DMS114 treated with DMSO at 0.1 percent for 48 hours (cell line): ENCODE measurements around the gene NCKAP5.

Experiments
- DNase-seq: peaks from one replicate; lab custom pipeline; 2025; ENCODE audit not compliant: unreplicated experiment; lab: John Stamatoyannopoulos, UW

The NCKAP5 gene

DNA sequence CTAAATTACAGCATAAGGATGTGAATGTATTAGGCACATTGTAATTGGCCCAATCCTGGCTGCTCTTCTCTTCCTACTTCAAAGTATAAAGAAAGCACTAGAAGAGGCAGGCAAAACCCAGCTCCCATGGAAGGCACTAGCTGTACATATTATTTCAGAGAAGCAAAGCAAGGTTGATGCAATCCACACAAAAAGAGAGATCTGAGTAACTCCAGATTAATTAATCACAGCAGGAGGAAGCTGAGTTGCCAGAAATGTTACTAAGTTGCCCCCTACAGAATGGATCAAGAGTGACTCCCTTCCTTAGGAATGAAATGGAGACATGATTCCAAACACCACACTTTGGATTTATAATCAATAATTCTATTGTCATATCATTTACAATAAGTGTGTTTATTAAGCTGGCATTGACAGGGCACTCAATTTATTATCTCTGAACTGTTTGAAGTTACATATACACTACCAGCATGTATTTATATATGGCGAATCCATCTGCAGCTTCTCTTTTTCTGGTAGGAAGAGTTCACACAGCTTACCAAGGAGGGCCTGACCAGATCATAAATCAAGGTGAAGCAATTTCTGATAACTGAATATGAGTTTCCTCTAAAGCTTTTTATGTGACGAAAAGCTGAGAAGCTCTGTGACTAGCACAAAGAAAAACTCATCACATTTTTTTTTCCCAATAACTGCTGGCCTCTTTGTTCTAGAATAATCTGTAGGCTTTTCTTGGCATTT lies 505.2 kb downstream of the NCKAP5 start:
- DNase-seq, result no peak

DNA sequence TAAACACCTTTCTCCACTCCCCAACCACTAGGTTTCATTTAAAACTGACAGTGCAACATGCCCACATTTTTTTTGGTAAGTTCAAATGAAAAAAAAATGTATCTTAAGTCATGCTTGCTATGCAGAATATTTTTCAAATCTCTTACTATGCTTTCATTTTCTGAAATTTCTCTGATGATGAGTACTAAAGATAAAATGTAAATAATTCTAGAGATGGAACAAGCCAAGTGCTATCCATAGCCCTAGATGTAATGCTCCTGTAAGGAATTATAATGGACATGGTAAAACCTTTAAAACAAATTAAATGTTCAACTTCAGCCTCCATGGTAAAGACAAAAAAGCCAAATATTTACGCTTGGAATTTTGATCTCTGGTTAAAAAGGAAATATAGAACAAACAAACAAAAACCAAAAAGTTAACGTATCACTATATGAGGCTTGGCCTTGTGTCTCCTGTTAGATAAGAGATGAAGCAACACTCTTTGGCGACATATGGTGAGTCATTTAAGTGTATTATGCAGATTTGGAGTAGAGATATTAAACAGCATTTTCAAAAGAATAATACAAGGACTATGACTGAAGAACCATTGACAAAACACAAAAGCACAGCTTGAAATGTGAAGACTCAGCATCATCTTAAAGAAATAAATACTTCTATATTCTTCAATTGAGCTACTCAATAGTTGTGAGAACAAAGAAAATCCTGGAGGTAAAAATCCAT lies 506.2 kb downstream of the NCKAP5 start:
- DNase-seq, result no peak

DNA sequence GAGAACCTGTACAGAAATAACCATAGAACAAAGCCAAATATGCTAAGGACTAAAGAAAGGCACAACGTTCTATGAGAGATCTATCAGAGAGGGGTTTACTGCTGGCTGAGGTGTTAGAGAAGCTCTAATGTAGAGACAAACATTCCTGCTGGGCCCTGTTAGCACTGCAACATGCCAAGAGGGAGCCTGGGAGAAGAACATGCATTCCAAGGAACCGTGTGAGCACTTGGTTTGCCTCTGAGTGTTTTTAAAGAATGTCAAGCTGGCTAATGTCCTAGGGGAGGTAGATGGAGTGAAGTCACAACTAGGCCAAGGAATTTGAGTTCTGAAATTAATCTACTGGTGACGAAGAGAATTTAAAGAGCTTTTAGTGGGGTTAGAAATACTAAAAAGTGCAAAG lies 514.0 kb downstream of the NCKAP5 start:
- no peak for DNase-seq

DNA sequence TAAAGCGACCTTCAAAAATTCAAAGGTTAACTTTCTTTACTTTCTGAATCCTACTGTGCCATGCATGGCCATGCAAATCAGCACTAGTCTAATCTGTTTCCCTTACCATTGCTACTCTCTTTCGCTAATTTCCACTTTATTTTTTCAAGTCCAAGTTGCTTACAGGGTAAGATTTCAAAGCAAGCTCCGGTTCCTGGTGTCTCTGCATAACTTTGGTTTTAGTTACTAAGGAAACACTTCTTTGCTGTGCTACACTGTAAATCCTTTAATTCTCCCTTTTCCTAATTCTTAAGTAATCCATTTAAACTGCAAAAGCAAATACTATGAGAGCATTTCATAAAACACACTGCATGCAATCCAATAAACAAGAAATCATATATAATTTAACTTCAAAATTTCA lies 514.7 kb downstream of the NCKAP5 start:
- DNase-seq, result no peak

DNA sequence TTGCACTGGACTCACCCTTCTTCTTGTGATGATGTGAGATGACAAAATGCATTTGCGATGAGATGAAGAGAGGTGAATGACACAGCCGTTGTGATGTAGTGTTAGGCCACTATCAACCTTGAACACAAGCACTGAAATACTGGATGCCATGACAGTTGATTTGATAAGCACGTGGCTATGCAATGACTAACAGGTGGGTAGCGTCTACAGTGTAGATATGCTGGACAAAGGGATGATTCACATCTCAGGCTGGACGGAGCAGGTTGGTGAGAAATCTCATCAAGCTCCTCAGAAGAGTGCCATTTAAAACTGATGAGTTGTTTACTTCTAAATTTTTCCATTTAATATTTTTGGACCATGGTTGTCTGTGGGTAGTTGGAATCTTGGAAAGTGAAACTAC lies 522.5 kb downstream of the NCKAP5 start:
- DNase-seq, result no peak

DNA sequence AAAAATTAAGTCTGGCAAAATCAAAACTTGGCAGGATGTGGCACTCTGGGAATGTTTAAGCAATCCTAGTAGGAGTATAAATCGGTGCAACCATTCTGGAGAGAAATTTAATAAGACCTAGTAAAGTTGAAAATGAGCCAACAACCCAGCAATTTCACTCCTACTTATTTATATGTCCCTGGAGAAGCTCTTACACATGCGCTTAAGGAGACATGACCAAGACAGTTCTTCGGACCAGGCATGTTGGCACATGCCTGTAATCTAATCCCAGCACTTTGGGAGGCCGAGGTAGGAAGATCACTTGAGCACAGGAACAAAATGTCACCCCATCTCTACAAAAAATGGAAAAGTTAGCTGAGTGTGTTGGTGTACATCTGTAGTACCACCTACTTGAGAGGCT lies 523.7 kb downstream of the NCKAP5 start:
- DNase-seq, result no peak

DNA sequence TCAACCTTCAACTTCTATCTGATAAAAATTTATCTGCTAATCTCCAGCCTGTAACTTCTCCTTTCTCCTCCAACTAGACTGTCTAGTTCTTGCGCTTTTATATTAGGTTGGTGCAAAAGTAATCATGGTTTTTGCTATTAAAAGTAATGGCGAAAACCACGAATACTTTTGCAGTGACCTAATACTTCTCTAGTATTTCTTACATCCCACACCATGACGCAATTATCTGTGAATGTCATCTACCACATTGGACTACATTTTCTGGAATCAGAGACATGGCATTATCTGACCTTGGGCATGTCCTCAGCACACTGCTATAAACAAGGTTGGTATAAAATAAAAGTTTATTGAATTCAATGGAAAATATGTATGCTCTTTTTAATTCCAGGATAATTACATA lies 528.1 kb downstream of the NCKAP5 start:
- DNase-seq, result no peak

DNA sequence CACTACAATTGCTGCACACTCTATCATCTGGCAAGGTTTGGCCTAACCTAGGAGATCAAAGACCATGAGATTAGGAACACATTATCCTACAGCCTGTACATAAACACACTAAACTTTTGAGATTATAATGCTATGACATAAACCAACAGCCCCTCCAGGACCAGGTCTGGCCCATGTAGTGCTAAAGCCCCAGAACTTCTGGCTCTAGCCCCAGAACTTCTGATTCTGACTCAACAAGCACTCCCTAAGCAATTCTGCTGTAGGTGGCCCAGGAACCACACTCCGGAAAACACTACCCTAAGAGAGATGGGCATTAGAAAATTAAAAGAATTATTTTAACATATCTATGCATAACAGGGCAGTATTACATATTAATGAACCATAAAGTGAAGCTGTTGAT lies 528.7 kb downstream of the NCKAP5 start:
- no peak for DNase-seq

DNA sequence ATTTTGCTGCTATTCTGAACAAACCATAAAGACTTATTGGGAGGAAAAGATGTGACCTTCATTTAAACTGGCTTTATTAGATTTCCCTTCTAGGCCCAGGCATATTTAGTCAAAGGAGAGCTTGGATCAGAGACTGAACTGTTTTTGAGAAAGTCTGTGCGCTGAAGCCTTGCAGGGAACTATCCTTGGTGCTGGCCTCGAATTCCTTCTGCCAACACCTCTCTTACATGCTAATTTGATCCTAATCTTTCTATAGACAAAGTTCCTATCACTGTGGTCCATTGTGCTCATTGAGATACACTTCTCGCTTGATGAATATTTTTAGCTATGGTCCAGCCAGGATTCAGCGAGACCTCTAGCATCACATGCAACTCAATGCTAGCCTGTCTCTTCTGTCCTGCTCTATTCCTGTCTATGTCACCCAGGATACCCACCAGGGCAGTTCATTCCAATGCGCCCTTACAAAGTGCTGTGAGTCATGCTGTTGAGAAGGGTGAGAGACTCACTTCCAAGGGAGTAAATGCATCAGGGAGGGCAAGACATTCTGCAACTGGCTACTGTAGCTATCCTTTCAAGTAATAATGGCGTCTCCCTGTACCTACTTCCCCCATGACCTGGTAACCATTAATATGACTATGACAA lies 541.6 kb downstream of the NCKAP5 start:
- no peak for DNase-seq

DNA sequence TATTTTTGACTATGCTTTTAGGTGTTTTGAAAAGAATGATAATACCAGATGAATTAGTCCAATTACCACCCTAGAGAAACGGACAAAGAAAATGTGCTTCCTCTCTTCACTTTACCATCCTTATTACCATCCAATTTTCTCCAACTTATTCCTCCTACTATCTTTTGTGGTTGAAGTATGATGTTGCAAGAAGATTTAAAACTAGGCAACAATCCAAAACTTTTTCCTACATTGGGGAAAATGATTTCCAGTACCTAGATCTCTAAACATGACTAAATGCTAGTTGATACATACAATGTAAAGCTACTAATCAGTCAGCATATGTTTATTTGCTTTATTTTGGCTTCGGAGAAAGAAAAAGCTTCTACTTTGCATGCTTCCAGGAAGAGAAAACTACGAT lies 543.3 kb downstream of the NCKAP5 start:
- DNase-seq, result no peak

DNA sequence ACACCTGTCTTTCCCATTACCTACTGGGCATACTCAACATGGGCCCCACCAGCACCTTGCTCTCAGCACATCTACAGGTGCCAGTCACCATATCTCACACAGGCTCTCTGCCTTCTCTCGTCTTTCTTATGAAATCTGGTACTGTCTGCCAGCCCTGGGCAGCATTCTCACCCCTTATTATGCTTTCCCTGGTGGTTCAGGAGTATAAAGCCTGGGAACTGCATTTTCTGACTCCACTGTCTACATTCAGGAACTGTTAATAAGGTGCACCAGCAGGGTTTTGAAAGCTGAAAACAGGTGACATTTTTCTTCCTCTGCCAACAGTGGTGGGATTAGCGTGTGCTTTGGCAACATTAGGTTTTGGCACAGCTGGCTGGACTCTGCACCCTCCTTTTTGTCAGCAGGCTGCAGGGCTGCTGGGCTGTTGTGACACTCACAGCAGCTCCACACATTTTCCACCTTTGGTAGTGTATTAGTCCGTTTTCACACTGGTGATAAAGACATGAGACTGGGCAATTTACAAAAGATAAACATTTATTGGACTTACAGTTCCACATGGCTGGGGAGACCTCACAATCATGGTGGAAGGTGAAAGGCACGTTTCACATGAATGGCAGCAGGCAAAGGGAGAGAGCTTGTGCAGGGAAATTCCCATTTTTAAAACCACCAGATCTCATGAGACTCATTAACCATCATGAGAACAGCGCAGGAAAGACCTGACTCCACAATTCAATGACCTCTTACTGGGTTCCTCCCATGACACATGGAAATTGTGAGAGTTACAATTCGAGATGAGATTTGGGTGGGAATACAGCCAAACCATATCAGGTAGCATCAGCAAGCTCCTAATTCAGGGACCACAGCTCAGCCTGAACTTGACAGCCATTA lies 555.2 kb downstream of the NCKAP5 start:
- no peak for DNase-seq

DNA sequence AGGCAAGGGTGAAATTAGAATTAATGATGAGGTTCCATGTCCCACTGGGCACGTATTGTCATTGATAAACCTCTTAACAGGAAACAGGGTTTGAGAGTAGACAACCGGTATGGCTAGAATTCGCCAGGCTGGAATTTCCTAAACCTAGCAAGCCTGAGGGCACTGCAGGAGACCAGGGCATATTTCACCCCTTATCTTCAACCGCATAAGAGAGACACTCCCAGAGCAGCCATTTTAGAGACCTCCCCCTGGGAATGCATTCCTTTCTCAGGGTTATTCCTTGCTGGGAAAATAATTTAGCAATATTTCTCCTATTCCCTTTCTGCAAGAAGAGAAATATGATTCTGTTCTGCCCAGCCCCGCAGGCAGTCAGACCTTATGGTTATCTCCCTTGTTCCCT lies 563.6 kb downstream of the NCKAP5 start:
- no peak for DNase-seq

DNA sequence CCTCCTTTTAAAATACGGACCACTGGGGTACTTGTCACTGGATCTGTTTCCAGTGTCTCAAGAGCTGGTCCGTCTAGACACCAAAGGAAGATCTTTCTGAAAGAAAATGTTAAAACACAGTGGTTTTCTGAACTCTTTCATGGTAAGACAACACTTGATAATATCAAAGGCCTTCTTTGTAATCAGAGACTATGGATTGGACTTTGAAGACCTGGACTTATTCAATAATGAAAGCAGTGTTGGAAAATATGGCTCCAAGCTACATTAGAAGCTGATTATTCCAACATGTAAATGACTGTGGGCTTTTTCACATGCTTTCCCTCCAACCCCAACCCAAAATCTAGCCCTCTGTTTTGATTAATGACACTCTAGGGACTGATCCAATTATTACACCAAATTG lies 568.8 kb downstream of the NCKAP5 start:
- no peak for DNase-seq

DNA sequence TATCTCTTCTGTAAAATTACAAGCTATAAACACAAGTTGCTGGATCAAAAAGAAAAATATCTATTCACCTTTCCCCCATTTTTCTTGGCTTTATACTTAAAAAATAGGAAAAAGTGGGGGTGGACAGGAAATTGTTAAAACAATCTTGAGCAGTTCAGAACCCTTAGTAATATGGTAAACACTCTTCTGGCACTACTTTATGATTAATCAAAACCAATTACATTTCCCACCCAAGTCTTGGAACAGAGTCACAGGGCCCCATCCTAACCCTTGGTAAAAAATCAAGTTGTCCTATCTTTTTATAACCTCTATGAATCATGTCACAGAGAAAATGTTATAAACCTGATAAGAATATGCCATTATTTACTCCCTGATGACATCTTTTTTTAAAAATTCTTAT lies 570.0 kb downstream of the NCKAP5 start:
- DNase-seq, result no peak

DNA sequence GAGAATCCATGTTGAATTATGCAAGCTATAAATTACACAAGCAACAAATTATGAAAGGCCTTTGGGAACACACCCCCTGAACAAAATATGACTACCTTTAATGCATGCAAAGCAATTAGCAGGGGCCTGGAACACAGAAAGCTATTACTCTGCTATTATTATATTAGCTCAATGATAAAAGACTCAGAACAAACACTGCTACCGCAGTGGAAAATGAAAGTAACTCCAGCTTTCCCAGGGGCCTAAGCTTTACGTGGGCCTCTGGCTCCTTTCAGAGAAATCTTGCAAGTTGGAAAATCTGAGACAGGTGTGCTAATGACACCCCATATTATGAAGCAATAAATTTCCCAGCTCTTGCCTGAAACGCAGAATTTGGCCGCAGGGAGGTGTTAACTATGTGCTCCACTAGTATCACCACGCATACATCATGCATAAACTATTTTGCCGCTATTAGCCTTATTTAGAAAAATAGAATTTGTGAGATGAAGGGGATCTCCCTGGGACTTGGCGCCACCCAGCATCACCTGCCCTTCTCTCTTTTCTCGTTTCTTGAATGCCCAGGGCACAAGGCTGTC lies 576.7 kb downstream of the NCKAP5 start:
- no peak for DNase-seq

DNA sequence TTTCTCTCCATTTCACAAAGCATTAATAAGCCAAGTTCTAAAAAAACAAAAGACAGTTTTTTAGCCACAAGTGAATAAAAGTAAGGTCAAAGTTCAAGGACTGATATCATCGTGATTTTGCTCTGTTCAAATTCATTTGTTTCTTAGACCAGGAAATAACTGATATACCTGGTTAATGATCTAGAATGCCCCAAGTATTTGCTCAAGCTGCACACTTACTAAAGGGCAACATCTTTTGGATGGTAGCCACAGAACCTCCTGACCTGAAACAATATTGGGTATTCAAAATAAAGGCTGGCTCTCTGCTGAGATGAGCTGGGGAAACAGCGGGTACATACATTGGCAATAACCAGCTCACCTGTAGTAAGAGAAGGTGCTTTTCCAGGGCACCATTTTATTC lies 583.5 kb downstream of the NCKAP5 start:
- DNase-seq, result no peak

DNA sequence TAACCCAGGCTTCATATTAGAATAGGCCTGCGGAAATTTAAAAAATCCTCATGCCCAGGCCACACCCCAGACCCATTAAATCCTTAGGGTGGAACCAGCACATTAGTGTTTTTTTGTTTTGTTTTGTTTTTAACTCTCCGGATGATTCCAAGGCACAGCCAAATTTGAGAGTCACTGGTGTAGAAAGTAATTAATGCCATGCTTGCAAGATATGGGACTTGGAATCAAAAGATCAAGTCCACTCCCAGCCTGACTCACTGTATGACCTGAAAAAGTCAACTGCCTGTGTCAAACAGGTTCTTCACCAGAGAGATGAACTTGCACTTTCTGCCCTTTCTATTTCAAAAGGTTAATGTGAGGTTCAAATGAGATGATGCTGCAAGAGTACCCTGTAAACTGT lies 588.0 kb downstream of the NCKAP5 start:
- no peak for DNase-seq

DNA sequence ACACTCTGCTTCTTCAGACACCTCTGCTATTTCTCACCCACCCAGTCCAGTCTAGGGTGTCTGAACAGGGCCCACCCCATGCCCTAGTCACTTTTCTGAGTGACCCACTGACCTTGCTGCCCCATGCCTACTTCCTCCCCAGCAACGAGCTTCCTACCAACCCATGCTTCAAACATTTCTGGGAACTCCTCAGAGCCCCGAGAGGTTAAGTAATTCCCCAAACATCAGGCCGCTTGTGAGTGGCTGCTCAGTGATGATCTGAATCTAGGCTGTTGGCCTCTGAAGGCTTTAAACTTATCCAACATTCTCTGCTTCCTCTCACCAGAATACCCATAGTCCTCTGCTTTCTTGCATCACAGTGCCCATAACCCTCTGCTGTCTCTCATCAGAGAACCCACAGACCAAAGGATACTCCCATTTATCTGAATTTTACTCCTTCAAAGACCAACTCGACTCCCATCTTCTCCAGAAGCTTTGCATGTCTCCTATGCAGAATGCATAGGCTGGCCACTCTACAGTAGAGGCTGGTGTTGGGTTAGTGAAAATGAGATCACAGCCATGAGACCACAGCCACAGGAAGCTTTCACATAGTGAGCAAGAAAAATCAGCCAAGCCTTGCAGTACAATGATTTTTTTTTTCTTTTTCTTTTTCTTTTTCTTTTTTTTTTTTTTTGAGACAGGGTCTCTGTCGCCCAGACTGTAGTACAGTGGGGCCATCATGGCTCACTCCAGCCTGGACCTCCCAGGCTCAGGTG lies 588.7 kb downstream of the NCKAP5 start:
- DNase-seq, result no peak

DNA sequence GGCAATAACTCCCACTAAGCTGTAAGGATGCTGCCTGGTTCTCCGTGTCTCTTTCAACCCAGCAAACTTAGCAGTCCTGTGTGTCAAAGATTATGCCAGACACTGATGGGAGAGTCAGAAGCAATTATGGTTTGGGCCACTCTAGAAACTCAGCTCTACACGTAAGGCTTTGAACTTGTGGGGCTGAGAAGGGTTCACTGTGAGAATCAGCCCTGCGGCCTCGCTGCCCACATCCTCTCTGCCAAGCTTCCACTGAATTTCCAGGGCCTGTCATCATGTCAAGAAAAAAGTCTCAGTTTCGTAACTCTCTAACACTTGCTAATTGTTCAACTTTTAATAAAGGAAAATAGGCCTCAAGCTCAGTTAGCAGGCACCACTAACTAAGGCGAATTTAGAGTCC lies 589.4 kb downstream of the NCKAP5 start:
- no peak for DNase-seq

DNA sequence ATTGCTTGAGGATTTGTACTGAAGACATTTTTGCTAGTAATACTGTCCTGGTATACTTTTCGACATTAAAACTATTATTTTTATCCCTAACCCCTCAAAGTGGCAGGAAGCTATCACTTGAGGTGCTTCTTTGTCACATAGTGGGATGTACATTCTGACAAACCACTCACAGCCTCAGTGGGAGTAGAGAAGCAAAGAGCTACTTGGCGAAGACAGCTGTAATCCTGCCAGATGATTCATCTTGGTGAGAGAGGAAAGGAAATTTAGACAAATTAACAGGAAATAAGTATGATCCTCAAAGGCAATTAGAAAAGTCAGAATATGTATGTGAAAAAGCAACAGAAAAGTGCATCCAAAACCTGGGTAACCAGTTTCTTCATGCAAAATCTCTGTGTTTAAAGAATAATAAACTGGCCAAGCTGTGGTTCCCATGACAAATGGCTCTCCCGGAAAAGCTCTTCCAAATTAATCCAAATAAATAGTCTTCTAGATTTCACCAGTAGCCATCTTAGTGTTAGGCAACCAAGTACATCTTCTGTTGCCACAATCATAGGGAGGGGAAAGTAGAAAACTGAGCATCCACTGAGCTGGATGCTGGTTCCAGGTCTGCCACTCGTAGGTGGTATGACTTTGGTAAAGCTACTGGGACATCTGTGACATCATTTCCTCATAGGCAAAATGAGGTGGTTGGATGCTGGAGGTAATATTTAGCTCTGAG lies 590.3 kb downstream of the NCKAP5 start:
- no peak for DNase-seq
